Measurements from ENCODE around the gene IGF1R. TPM values are rescaled to one million over a fixed set of nuclear protein-coding genes. Genes with fewer than 3 reads are reported as not detected.
A peak's percentile ranks its signal among the peaks of the same experiment; 100 is the strongest.

Gene IGF1R
- total RNA-seq, 4 donors from 2014 or later, result 31.6 to 87.8 (median 60.0) TPM

DNA sequence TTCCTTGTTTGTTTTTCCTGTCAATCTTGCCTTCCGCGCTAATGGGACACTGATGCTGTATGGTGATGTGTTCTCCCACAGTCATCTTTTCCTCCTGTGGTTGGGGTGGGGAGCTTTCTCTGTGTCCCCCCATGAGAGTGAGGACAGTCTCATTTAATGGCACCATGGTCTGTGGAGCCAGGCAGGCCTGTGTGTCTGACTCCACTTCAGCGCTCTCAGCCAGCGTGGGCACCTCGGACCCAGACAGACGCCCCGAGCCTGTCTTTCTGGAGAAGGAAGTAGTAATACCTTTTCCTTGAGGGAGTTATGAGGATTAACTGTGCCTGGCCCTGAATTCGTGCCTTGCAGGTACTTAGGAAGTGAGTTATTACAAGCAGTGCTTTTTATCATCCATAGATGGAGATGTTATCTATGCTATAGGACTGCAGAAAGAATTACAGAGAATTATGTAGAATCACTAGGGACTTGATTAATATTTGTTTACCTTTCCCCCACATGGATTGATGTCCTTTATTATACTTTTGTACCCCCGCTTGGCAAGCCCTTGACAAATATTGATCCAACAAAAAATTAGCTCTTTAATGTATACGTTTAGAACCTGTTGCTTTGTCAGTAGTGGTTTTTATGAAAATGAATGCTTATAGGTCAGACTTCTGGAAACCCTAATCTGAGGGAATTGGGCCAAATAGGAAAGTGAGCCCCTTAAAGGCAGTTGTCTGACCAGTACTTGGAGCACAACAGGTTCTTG, 206.9 kb downstream of the IGF1R start:
- no peak for ATAC-seq
- 66 to 88% methylated on average over 3 to 4 of the region's 10 CpGs for WGBS, 2 donors (ENCODE audit: low coverage in 1 of 2)
- Histone ChIP-seq H3K36me3 (no peaks in the 10 kb centered on the region), H3K9me3 (no peaks in the 10 kb centered on the region), H3K27ac (peak overlapping the region; percentile 64 to 92 (median 89)), H3K27me3 (no peaks in the 10 kb centered on the region), H3K4me1 (peaks cover 8 to 80% (median 54%) of the 10 kb centered on the region in 3 donors), H3K4me3 (no peak overlapping the region)
- TF ChIP-seq POLR2AphosphoS5 (IDR thresholded peaks at IDR 0.05) (no peak), EP300 (IDR thresholded peaks at IDR 0.05) (no peak), POLR2A (IDR thresholded peaks at IDR 0.05) (no peak)
- TF ChIP-seq, protein P1, sequence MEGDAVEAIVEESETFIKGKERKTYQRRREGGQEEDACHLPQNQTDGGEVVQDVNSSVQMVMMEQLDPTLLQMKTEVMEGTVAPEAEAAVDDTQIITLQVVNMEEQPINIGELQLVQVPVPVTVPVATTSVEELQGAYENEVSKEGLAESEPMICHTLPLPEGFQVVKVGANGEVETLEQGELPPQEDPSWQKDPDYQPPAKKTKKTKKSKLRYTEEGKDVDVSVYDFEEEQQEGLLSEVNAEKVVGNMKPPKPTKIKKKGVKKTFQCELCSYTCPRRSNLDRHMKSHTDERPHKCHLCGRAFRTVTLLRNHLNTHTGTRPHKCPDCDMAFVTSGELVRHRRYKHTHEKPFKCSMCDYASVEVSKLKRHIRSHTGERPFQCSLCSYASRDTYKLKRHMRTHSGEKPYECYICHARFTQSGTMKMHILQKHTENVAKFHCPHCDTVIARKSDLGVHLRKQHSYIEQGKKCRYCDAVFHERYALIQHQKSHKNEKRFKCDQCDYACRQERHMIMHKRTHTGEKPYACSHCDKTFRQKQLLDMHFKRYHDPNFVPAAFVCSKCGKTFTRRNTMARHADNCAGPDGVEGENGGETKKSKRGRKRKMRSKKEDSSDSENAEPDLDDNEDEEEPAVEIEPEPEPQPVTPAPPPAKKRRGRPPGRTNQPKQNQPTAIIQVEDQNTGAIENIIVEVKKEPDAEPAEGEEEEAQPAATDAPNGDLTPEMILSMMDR (IDR thresholded peaks at IDR 0.05), result no peak

DNA sequence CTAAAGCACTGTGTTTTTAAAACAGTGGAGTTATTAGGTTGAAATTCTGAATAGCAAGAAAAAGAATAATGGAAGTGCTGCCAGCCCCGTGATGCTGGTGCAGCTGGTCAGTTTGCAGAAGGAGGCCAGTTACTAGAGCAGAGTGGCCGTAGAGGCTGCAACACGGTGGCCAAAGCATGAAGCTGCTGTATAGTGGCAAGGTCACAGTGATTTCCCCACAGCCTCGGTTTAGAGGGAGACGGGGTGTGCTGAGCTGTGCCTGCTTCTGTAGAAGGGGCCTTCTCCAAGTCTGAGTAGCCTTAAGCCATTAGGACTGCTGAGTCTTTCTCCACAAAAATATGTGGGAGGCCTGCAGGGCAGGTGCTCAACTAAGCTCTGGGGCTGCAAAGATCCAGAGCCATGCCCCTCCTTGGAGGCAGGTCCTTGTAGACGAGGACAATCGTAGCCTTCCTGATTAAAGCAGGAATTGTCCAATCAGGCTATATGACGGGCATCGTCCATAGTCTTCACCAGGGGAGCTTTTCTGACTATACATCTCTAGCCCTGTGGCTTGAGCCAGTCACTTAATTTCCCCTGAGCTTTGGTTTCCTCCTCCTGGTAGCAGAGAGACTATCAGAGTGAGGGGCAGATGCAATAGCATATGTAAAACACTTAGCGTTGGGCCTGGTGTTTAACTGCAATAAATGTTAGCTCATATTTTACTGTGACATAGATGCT, 207.6 kb downstream of the IGF1R start:
- TF ChIP-seq EP300 (IDR thresholded peaks at IDR 0.05) (no peak), POLR2AphosphoS5 (IDR thresholded peaks at IDR 0.05) (no peak), POLR2A (IDR thresholded peaks at IDR 0.05) (no peak)
- TF ChIP-seq, protein P1 (IDR thresholded peaks at IDR 0.05), result no peak
- no peaks in the 10 kb centered on the region for H3K9me3 ChIP-seq
- H3K27ac ChIP-seq, result peak overlapping the region in 3 of 4 donors; percentile 86 to 92 (median 92)
- WGBS, 2 donors (ENCODE audit: low coverage in 1 of 2), result 55 to 70% methylated on average over 6 to 8 of the region's 10 CpGs
- H3K27me3 ChIP-seq, result no peaks in the 10 kb centered on the region
- no peaks in the 10 kb centered on the region for H3K36me3 ChIP-seq
- no peak for ATAC-seq
- no peak overlapping the region for H3K4me3 ChIP-seq
- H3K4me1 ChIP-seq, result peaks cover 7 to 80% (median 47%) of the 10 kb centered on the region in 3 donors

DNA sequence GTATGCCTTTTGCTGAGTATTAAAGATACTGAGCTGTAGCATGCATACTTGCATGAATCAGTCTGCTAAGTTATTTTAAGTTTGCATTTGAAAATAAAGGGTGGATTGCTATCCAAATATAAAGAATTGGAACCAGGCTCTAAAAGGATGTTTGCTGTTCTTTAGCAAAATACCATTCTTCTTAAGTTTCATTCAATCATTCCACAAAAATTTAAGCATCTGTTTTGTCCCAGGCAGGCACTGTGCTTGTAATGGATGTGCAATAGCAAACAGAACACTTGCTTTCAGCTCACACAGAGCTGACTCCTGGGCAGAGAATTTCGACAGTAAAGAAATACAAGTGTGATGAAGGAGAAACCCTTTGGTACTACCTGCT, 208.2 kb downstream of the IGF1R start:
- Histone ChIP-seq H3K4me3 (no peak overlapping the region), H3K4me1 (peaks cover 2 to 79% (median 42%) of the 10 kb centered on the region in 3 donors), H3K27me3 (no peaks in the 10 kb centered on the region), H3K36me3 (no peaks in the 10 kb centered on the region), H3K27ac (peak overlapping the region in 3 of 4 donors; percentile 86 to 92 (median 92)), H3K9me3 (no peaks in the 10 kb centered on the region)
- TF ChIP-seq POLR2AphosphoS5 (IDR thresholded peaks at IDR 0.05) (peak; percentile 15), POLR2A (IDR thresholded peaks at IDR 0.05) (no peak)
- ATAC-seq, result no peak
- 42 to 65% methylated on average over 1 of the region's 1 CpG for whole genome bisulfite sequencing, 2 donors (ENCODE audit: low coverage in 1 of 2)

DNA sequence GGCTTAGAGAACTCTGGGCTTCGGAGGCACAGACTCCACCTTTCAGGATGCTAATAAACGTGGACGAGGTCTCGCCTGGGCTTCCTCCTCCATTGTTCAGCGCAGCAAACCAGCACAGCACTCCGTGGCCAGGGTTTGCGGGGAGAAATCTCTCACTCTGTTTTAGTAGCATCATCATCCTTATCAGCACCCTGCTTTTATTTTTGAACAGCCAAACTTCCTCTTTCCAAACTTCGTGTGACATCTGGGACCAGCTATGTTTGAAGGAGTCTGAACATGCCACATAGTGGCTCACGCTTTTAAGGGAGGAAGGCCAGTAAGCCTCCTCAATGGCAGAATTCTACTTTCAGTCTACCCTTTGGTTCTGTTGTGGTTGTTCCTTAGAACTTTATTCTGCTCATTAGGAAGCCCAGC, 210.3 kb downstream of the IGF1R start:
- Histone ChIP-seq H3K4me1 (peaks cover 5 to 81% (median 40%) of the 10 kb centered on the region in 3 donors), H3K36me3 (no peaks in the 10 kb centered on the region), H3K9me3 (no peaks in the 10 kb centered on the region), H3K27ac (peak overlapping the region in 2 of 4 donors; percentile 3 to 36), H3K27me3 (no peaks in the 10 kb centered on the region), H3K4me3 (no peak overlapping the region)
- no peak for TF ChIP-seq POLR2AphosphoS5 (IDR thresholded peaks at IDR 0.05)
- no peak for TF ChIP-seq POLR2A (IDR thresholded peaks at IDR 0.05)
- no peak for TF ChIP-seq EP300 (IDR thresholded peaks at IDR 0.05)
- TF ChIP-seq, protein P1 (IDR thresholded peaks at IDR 0.05), result no peak
- no peak for ATAC-seq
- 59 to 62% methylated on average over 9 of the region's 9 CpGs for WGBS, 2 donors (ENCODE audit: low coverage in 1 of 2)

DNA sequence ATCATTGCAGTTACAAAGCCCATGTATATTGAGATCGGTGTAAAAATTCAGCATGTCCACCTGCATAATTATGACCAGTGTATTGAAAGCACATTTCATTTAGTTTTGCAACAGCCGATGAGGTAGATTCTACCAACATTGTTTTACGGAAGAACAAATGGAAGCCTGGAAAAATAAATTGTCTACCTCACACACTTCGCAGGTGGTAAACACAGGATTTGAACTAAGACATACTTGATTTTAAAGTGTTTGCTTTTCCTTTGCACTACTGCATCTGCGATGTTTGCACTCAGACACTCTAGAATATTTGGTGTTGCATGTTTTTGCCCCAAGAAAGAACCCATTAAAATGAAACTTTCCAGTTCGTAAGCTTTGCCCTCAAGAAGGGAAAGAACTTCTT, 210.8 kb downstream of the IGF1R start:
- 90 to 97% methylated on average over 3 to 6 of the region's 6 CpGs for WGBS, 2 donors (ENCODE audit: low coverage in 1 of 2)
- H3K36me3 ChIP-seq, result no peaks in the 10 kb centered on the region
- H3K4me1 ChIP-seq, result peaks cover 5 to 81% (median 37%) of the 10 kb centered on the region in 3 donors
- ATAC-seq, result no peak
- no peaks in the 10 kb centered on the region for H3K27me3 ChIP-seq
- H3K4me3 ChIP-seq, result no peak overlapping the region
- TF ChIP-seq EP300 (IDR thresholded peaks at IDR 0.05) (no peak), POLR2A (IDR thresholded peaks at IDR 0.05) (no peak), POLR2AphosphoS5 (IDR thresholded peaks at IDR 0.05) (no peak)
- TF ChIP-seq, protein P1 (IDR thresholded peaks at IDR 0.05), result no peak
- no peak overlapping the region for H3K27ac ChIP-seq
- H3K9me3 ChIP-seq, result no peaks in the 10 kb centered on the region
